MM.1S (cell line): ENCODE results near the gene WDFY4.

Experiments
- CTCF ChIP-seq: fragments of 300-600 bp; sonication (generic); IDR thresholded peaks from 2 replicates; pipeline ENCODE4 v1.5.1; 2016; ENCODE audit warnings: antibody characterized with exemption, low read length, mixed read lengths
- EZH2 ChIP-seq: fragments of 300-600 bp; sonication (generic); optimal IDR thresholded peaks from 2 replicates; pipeline ENCODE3; 2017; ENCODE audit warnings: low read depth, mild to moderate bottlenecking, antibody characterized with exemption, low read length, mixed read lengths
- EZH2phosphoT487 ChIP-seq: fragments of 300-600 bp; sonication (generic); IDR thresholded peaks from 2 replicates; pipeline ENCODE4 v1.6.1; 2018; ENCODE audit warnings: antibody characterized with exemption, low read length

DNA sequence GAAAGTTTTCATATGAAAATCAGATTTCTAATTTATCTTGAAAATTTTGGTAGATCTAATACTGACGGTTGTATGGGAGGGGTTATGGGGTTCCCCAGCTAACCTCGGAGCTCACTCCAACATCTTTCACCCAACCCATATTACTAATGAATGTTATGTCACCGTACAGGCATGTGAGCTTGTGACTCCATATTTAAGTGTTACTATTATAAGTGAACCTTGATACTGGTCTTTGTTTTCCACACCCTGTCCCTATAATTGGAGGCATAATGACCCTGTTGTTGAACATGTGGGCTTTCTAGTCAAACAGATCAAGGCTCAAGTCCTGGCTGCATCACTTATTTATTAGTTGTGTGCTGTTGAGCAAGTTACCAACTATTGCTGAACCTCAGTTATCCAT is 27.2 kb downstream of the WDFY4 start:
- TF ChIP-seq EZH2 (no peak), CTCF (no peak), EZH2phosphoT487 (no peak)
